GM12891 (cell line): ENCODE results near the gene CAMK1D.

Experiments used
- PAX5 ChIP-seq: IDR thresholded peaks from 2 replicates; pipeline ENCODE4 v1.6.1; 2011; ENCODE audit warnings: low read length, moderate library complexity, mild to moderate bottlenecking; ENCODE audit not compliant: insufficient read depth, severe bottlenecking
- POLR2A ChIP-seq: IDR thresholded peaks from 2 replicates; pipeline ENCODE4 v1.6.1; 2011; ENCODE audit warnings: low read depth, low read length, control low read depth
- POLR2AphosphoS5 ChIP-seq: IDR thresholded peaks from 2 replicates; pipeline ENCODE4 v1.6.1; 2011; ENCODE audit warnings: low read depth, low read length, control low read depth
- SPI1 ChIP-seq: IDR thresholded peaks from 2 replicates; pipeline ENCODE4 v1.6.1; 2011; ENCODE audit warnings: low read depth, low read length, control low read depth
- TAF1 ChIP-seq: IDR thresholded peaks from 2 replicates; pipeline ENCODE4 v1.6.1; 2011; ENCODE audit warnings: low read depth, low read length, control low read depth

DNA sequence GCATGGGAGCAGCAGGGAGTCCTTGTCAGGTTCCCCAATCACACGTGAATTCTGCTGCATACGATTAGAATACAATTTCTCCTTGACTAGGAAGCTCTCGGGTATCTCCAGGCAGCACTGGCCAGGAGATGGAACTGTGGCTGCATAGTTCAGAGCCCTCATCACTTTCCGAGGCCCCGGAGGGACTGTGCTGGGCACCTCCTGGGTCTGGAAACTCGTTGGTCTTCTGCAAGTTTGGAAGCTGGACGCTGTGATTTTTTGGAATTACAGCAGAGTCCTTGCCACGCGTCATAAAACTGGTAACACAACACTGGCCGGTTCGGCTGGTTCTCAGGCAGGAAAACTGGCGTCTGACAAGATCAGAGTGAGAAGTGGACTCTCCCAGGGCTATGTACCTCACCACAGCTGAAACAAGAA, 436.1 kb downstream of the CAMK1D start:
- no peak for TF ChIP-seq POLR2A
- TF ChIP-seq POLR2AphosphoS5 = no peak
- no peak for TF ChIP-seq PAX5
- no peak for TF ChIP-seq TAF1
- TF ChIP-seq SPI1 = no peak
